Measurements from ENCODE around the gene FXYD6. TPM values are rescaled to one million over a fixed set of nuclear protein-coding genes. Genes with fewer than 3 reads are reported as not detected.

Gene FXYD6
- total RNA-seq, 1 donor from 2014 or later = 95.6 TPM

- Mint-ChIP-seq H3K27me3 (ENCODE audit: insufficient read depth, low read depth) (peaks cover 22% of the 10 kb centered on the region), H3K36me3 (no peaks in the 10 kb centered on the region), H3K9me3 (no peaks in the 10 kb centered on the region), H3K27ac (peak overlapping the region; percentile 1), H3K4me3 (no peak overlapping the region), H3K4me1 (peaks cover 37% of the 10 kb centered on the region)
- TF ChIP-seq CTCF (IDR thresholded peaks at IDR 0.05) (peak; percentile 76), EZH2 (IDR thresholded peaks at IDR 0.05) (no peak)
- no peak overlapping the region for H3K4me3 ChIP-seq
- H3K9me3 ChIP-seq (ENCODE audit: low read depth) = no peaks in the 10 kb centered on the region
- H3K9ac ChIP-seq = no peak overlapping the region
- no peak overlapping the region for H3K4me2 ChIP-seq
- H3K36me3 ChIP-seq = no peaks in the 10 kb centered on the region
- no peaks in the 10 kb centered on the region for H4K20me1 ChIP-seq (ENCODE audit: low read depth)
- DNase-seq (ENCODE audit: low spot score) = peak; percentile 87
- H3K27me3 ChIP-seq = peaks cover 13% of the 10 kb centered on the region
- no peak overlapping the region for H3K27ac ChIP-seq
- H3K4me1 ChIP-seq = peaks cover 4% of the 10 kb centered on the region
- H2AFZ ChIP-seq (replicated peaks) = no peak overlapping the region
- H3F3A ChIP-seq (ENCODE audit: low read depth) = peaks cover 7% of the 10 kb centered on the region
- no peaks in the 10 kb centered on the region for H3K79me2 ChIP-seq (ENCODE audit: low read depth)
Measured at GRCh38 chr11:117809236-117810055, 67.0 kb downstream of the FXYD6 start.

GRCh38 chr11:117808784-117809183 lies 67.7 kb downstream of the FXYD6 start:
- H3K4me3 ChIP-seq = no peak overlapping the region
- H3F3A ChIP-seq (ENCODE audit: low read depth) = peaks cover 3% of the 10 kb centered on the region
- Mint-ChIP-seq H3K4me1 (peaks cover 31% of the 10 kb centered on the region), H3K9me3 (no peaks in the 10 kb centered on the region), H3K27ac (no peak overlapping the region), H3K27me3 (ENCODE audit: insufficient read depth, low read depth) (peaks cover 21% of the 10 kb centered on the region), H3K36me3 (no peaks in the 10 kb centered on the region), H3K4me3 (no peak overlapping the region)
- H3K9me3 ChIP-seq (ENCODE audit: low read depth) = no peaks in the 10 kb centered on the region
- no peak overlapping the region for H3K27ac ChIP-seq
- H3K4me1 ChIP-seq = no peaks in the 10 kb centered on the region
- peaks cover 13% of the 10 kb centered on the region for H3K27me3 ChIP-seq
- no peaks in the 10 kb centered on the region for H4K20me1 ChIP-seq (ENCODE audit: low read depth)
- H3K79me2 ChIP-seq (ENCODE audit: low read depth) = no peaks in the 10 kb centered on the region
- DNase-seq (ENCODE audit: low spot score) = no peak
- H3K9ac ChIP-seq = no peak overlapping the region
- TF ChIP-seq EZH2phosphoT487 (IDR thresholded peaks at IDR 0.05) (no peak), CTCF (IDR thresholded peaks at IDR 0.05) (no peak), EZH2 (IDR thresholded peaks at IDR 0.05) (no peak)
- no peak overlapping the region for H3K4me2 ChIP-seq
- H2AFZ ChIP-seq (replicated peaks) = no peak overlapping the region
- H3K36me3 ChIP-seq = no peaks in the 10 kb centered on the region

GRCh38 chr11:117807482-117808327 lies 68.8 kb downstream of the FXYD6 start:
- Histone ChIP-seq H3K27ac (no peak overlapping the region), H3K27me3 (peaks cover 13% of the 10 kb centered on the region), H3K79me2 (ENCODE audit: low read depth) (no peaks in the 10 kb centered on the region), H3K4me3 (no peak overlapping the region), H2AFZ (replicated peaks) (no peak overlapping the region), H3K4me1 (no peaks in the 10 kb centered on the region), H4K20me1 (ENCODE audit: low read depth) (no peaks in the 10 kb centered on the region), H3K36me3 (no peaks in the 10 kb centered on the region), H3K4me2 (no peak overlapping the region), H3F3A (ENCODE audit: low read depth) (peaks cover 3% of the 10 kb centered on the region), H3K9ac (no peak overlapping the region), H3K9me3 (ENCODE audit: low read depth) (no peaks in the 10 kb centered on the region)
- no peak overlapping the region for H3K4me3 Mint-ChIP-seq
- H3K9me3 Mint-ChIP-seq = no peaks in the 10 kb centered on the region
- H3K4me1 Mint-ChIP-seq = peaks cover 23% of the 10 kb centered on the region
- no peaks in the 10 kb centered on the region for H3K36me3 Mint-ChIP-seq
- H3K27ac Mint-ChIP-seq = no peak overlapping the region
- H3K27me3 Mint-ChIP-seq (ENCODE audit: insufficient read depth, low read depth) = peaks cover 25% of the 10 kb centered on the region
- no peak for TF ChIP-seq EZH2 (IDR thresholded peaks at IDR 0.05)
- no peak for TF ChIP-seq EZH2phosphoT487 (IDR thresholded peaks at IDR 0.05)
- peak; percentile 98 for TF ChIP-seq CTCF (IDR thresholded peaks at IDR 0.05)
- peak; percentile 81 for DNase-seq (ENCODE audit: low spot score)

Measured in neural progenitor cell (in vitro differentiated cells).